NB4 (cell line): ENCODE measurements around the gene CTPS1.

ENCODE experiments used
- POLR2A ChIP-seq: IDR thresholded peaks from 2 replicates; pipeline ENCODE4 v1.6.1; 2011; ENCODE audit warnings: mild to moderate bottlenecking; ENCODE audit not compliant: insufficient read length; ENCODE audit errors: extremely low read depth
- TF ChIP-seq, protein P1 (sequence below): IDR thresholded peaks from one replicate; pipeline ENCODE4 v1.5.1; 2012; ENCODE audit warnings: low read depth, low read length

DNA sequence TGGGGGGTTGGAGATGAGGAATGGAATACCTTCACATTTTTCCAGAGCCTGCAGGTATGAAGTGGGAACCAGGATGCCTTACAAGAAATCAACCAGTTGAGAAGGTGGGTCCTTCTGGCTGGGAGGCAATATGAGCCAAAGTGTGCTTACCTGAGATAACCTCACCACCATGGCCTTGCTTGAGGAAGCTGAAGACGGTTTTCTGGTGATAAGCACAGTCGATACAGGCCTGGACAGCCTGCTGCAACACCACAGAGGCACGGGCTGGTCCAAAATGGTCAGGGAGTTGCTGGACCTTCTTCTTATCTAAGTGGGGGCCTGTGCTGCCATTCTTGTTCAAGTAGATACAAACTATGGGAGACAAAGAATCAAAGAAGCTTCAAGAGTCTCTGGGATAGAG, 69.0 kb downstream of the CTPS1 start:
- TF ChIP-seq, protein P1, sequence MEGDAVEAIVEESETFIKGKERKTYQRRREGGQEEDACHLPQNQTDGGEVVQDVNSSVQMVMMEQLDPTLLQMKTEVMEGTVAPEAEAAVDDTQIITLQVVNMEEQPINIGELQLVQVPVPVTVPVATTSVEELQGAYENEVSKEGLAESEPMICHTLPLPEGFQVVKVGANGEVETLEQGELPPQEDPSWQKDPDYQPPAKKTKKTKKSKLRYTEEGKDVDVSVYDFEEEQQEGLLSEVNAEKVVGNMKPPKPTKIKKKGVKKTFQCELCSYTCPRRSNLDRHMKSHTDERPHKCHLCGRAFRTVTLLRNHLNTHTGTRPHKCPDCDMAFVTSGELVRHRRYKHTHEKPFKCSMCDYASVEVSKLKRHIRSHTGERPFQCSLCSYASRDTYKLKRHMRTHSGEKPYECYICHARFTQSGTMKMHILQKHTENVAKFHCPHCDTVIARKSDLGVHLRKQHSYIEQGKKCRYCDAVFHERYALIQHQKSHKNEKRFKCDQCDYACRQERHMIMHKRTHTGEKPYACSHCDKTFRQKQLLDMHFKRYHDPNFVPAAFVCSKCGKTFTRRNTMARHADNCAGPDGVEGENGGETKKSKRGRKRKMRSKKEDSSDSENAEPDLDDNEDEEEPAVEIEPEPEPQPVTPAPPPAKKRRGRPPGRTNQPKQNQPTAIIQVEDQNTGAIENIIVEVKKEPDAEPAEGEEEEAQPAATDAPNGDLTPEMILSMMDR: no peak
- no peak for TF ChIP-seq POLR2A
